ENCODE data around the gene PDCD1.

Gene PDCD1

DNA sequence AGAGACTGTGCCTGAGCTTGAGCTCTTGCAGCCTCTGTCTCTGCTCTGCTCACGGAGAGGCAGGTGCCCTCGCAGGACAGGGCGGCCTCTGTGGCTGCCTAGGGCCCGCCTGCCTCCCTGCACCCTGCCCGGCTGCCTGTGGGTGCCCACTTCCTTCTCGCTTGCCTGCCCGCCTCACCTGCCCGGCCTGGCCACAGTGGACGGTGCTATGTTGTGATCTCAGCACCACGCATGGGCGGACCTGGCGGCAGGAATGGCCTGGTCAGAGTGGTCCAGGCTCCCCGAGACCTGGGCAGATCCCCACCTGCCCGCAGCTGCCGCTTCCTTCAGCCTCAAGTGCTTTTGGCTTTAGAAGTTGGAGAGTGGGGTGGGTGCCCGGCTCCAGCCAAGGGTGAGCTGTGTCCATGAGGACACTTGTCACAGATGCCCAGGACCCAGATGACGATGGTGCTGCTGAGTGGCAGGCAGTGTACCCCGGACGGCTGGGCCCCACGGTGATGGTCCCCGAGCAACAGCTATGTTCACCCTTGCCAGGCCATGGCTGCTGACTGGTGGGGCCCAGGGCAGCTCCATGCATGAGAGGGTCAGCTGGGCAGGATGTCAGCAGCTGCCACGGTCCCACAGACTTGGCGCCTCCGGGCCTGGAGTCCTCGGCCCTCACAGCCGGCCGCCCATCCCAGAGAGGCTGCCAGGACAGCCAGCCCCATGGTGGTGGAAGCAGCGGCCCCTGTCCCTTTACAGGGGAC is 36.2 kb upstream of the PDCD1 start:
- H3K4me3 ChIP-seq (ENCODE audit: low read depth, low read length): no peak overlapping the region
- TF ChIP-seq ZNF621 (tag by site-specific recombination; IDR thresholded peaks at IDR 0.05): no peak
- no peak for TF ChIP-seq ZNF223 (tag by site-specific recombination; IDR thresholded peaks at IDR 0.05)
- TF ChIP-seq ZFP37 (tag by site-specific recombination; IDR thresholded peaks at IDR 0.05): no peak
- no peak for TF ChIP-seq SP3 (tag by site-specific recombination; IDR thresholded peaks at IDR 0.05)
- TF ChIP-seq ZNF501 (tag by site-specific recombination; IDR thresholded peaks at IDR 0.05): no peak
- TF ChIP-seq ZNF266 (tag by site-specific recombination; IDR thresholded peaks at IDR 0.05; ENCODE audit: low read depth): no peak
- TF ChIP-seq, protein P1, sequence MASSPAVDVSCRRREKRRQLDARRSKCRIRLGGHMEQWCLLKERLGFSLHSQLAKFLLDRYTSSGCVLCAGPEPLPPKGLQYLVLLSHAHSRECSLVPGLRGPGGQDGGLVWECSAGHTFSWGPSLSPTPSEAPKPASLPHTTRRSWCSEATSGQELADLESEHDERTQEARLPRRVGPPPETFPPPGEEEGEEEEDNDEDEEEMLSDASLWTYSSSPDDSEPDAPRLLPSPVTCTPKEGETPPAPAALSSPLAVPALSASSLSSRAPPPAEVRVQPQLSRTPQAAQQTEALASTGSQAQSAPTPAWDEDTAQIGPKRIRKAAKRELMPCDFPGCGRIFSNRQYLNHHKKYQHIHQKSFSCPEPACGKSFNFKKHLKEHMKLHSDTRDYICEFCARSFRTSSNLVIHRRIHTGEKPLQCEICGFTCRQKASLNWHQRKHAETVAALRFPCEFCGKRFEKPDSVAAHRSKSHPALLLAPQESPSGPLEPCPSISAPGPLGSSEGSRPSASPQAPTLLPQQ (tag by site-specific recombination; IDR thresholded peaks at IDR 0.05): no peak
- no peak for TF ChIP-seq ZNF350 (tag by site-specific recombination; IDR thresholded peaks at IDR 0.05)
- no peak for TF ChIP-seq ZNF112 (tag by site-specific recombination; IDR thresholded peaks at IDR 0.05)
- no peak for TF ChIP-seq ZNF521 (tag by site-specific recombination; IDR thresholded peaks at IDR 0.05)
- TF ChIP-seq ZBTB1 (tag by site-specific recombination; IDR thresholded peaks at IDR 0.05): no peak
- TF ChIP-seq GLIS1 (tag by site-specific recombination; IDR thresholded peaks at IDR 0.05): no peak
- TF ChIP-seq ZNF747 (tag by site-specific recombination; IDR thresholded peaks at IDR 0.05): no peak
- no peak for TF ChIP-seq ZNF239 (tag by site-specific recombination; IDR thresholded peaks at IDR 0.05)
- no peak for TF ChIP-seq ZNF837 (tag by site-specific recombination; IDR thresholded peaks at IDR 0.05)
- no peak for TF ChIP-seq ZNF155 (tag by site-specific recombination; IDR thresholded peaks at IDR 0.05)
- no peak for TF ChIP-seq ZSCAN30 (tag by site-specific recombination; IDR thresholded peaks at IDR 0.05)
- peaks cover 5% of the 10 kb centered on the region; the same call in 1 of the 2 replicates for H3K4me1 ChIP-seq (ENCODE audit: control insufficient read depth, insufficient read depth, low read length)
- ChIA-PET POLR2A (interaction anchor here (1.0 kb wide), 1 partner anchor 10 kb away, joined by 3 read pairs; no protein-coding TSS in a partner anchor), CTCF (interaction anchor here (1.0 kb wide), 1 partner anchor 56 kb away, joined by 3 read pairs; no protein-coding TSS in a partner anchor)
- H3K36me3 ChIP-seq (ENCODE audit: control insufficient read depth in 2 of 2, insufficient read depth in 1 of 2, low read length in 2 of 2): no peaks in the 10 kb centered on the region
- H3K9me3 ChIP-seq (ENCODE audit: control insufficient read depth, insufficient read depth, low read depth, low read length): no peaks in the 10 kb centered on the region
- no peak overlapping the region for H3K27ac ChIP-seq (ENCODE audit: extremely low read depth, low read depth, low read length)

DNA sequence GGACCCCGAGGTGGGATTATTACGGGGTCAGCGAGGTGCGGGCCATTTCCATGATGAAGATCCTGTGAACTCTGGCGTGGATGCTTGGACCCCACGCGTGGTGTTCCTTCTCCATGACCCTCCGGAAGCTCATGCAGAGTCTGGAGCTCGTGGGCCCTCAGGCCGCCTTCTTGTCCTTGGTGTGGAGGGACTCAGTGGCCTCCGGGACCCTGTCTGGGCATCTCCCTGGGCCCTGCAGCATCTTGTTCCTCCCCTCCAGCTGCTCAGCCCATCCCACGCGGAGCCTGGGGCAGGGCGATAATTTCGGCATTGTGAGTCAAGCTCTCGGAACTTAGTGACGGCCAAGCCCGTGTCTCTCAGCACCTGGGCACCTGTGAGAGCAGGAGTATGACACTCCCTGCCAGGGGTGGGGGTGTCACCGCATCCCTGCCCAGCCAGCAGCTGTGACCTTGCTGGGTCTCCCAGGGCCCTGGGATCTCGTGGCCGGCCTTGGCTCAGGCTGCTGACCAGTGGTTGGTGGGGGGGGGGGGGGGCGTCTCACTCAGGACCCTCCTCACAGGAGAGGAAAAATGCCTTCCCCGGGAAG is 35.5 kb upstream of the PDCD1 start:
- H3K4me3 ChIP-seq (ENCODE audit: low read depth, low read length): no peak overlapping the region
- peaks cover 5% of the 10 kb centered on the region; the same call in 1 of the 2 replicates for H3K4me1 ChIP-seq (ENCODE audit: control insufficient read depth, insufficient read depth, low read length)
- no peak overlapping the region for H3K27ac ChIP-seq (ENCODE audit: extremely low read depth, low read depth, low read length)
- ChIA-PET CTCF (no interaction called here), POLR2A (interaction anchor here (1.0 kb wide), 1 partner anchor 10 kb away, joined by 3 read pairs; no protein-coding TSS in a partner anchor)
- no peaks in the 10 kb centered on the region for H3K9me3 ChIP-seq (ENCODE audit: control insufficient read depth, insufficient read depth, low read depth, low read length)
- TF ChIP-seq GLIS1 (tag by site-specific recombination; IDR thresholded peaks at IDR 0.05): no peak
- TF ChIP-seq ZNF133 (tag by site-specific recombination; IDR thresholded peaks at IDR 0.05): no peak
- TF ChIP-seq ZNF776 (tag by site-specific recombination; IDR thresholded peaks at IDR 0.05; ENCODE audit: borderline replicate concordance): no peak
- TF ChIP-seq ZIC2 (tag by site-specific recombination; IDR thresholded peaks at IDR 0.05): no peak
- TF ChIP-seq ZBTB21 (tag by site-specific recombination; IDR thresholded peaks at IDR 0.05): no peak
- TF ChIP-seq, protein P2, sequence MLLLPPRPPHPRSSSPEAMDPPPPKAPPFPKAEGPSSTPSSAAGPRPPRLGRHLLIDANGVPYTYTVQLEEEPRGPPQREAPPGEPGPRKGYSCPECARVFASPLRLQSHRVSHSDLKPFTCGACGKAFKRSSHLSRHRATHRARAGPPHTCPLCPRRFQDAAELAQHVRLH (tag by site-specific recombination; IDR thresholded peaks at IDR 0.05): no peak
- no peak for TF ChIP-seq ZNF658 (tag by site-specific recombination; IDR thresholded peaks at IDR 0.05)
- H3K36me3 ChIP-seq (ENCODE audit: control insufficient read depth in 2 of 2, insufficient read depth in 1 of 2, low read length in 2 of 2): no peaks in the 10 kb centered on the region

All from HEK293 (cell line).